Stimulated activated CD4-positive, alpha-beta T cell treated with anti-CD3 and anti-CD28 coated beads, Interleukin-15, amount 100 ng/mL, for 48 hours (primary cell): Measurements from ENCODE around the gene SLCO6A1.

Experiments
- DNase-seq, 2 donors: peaks; one replicate each; pipeline ENCODE4 v3.0.0-alpha.2; 2020; ENCODE audit warnings: low read depth in 2 of 2

The SLCO6A1 gene

GRCh38 chr5:102451082-102451481, 47.7 kb downstream of the SLCO6A1 start:
- DNase-seq = no peak

GRCh38 chr5:102450313-102450990, 48.3 kb downstream of the SLCO6A1 start:
- no peak for DNase-seq

- DNase-seq = no peak
Observed at GRCh38 chr5:102433473-102433872, 65.3 kb downstream of the SLCO6A1 start.

GRCh38 chr5:102421647-102422046, 77.2 kb downstream of the SLCO6A1 start:
- no peak for DNase-seq

- no peak for DNase-seq
Observed at GRCh38 chr5:102418531-102418930, 80.3 kb downstream of the SLCO6A1 start.

GRCh38 chr5:102414448-102414847, 84.4 kb downstream of the SLCO6A1 start:
- DNase-seq = no peak

GRCh38 chr5:102388235-102388634, 110.6 kb downstream of the SLCO6A1 start:
- DNase-seq = no peak

- DNase-seq = no peak
Observed at GRCh38 chr5:102385365-102385764, 113.4 kb downstream of the SLCO6A1 start.

- no peak for DNase-seq
Observed at GRCh38 chr5:102380174-102380573, 118.6 kb downstream of the SLCO6A1 start.

- no peak for DNase-seq
Observed at GRCh38 chr5:102375876-102376275, 122.9 kb downstream of the SLCO6A1 start.

GRCh38 chr5:102375272-102375671, 123.5 kb downstream of the SLCO6A1 start:
- no peak for DNase-seq

- no peak for DNase-seq
Observed at GRCh38 chr5:102368392-102368791, 130.4 kb downstream of the SLCO6A1 start.

- DNase-seq = no peak
Observed at GRCh38 chr5:102341681-102342288, 157.0 kb downstream of the SLCO6A1 start.

GRCh38 chr5:102324714-102325113, 174.1 kb downstream of the SLCO6A1 start:
- no peak for DNase-seq
